Endothelial cell (in vitro differentiated cells): Measurements from ENCODE around the gene ZBED4. TPM values are rescaled to one million over a fixed set of nuclear protein-coding genes. Genes with fewer than 3 reads are reported as not detected.

Source experiments
- DNase-seq: peaks from one replicate; pipeline ENCODE4 v3.0.0; 2021; ENCODE audit warnings: low spot score
- H3K27ac Mint-ChIP-seq: one replicate; pipeline ENCODE4 v1.8.0; 2021; ENCODE audit warnings: mixed read lengths, inconsistent platforms; ENCODE audit not compliant: unreplicated experiment
- H3K27me3 Mint-ChIP-seq: one replicate; pipeline ENCODE4 v1.8.0; 2021; ENCODE audit warnings: mild to moderate bottlenecking, moderate library complexity, mixed read lengths, inconsistent platforms; ENCODE audit not compliant: unreplicated experiment
- H3K36me3 Mint-ChIP-seq: one replicate; pipeline ENCODE4 v1.8.0; 2021; ENCODE audit warnings: mild to moderate bottlenecking, low read depth, mixed read lengths, inconsistent platforms; ENCODE audit not compliant: unreplicated experiment
- H3K4me1 Mint-ChIP-seq: one replicate; pipeline ENCODE4 v1.8.0; 2021; ENCODE audit warnings: mild to moderate bottlenecking, mixed read lengths, inconsistent platforms; ENCODE audit not compliant: unreplicated experiment
- H3K4me3 Mint-ChIP-seq: one replicate; pipeline ENCODE4 v1.8.0; 2021; ENCODE audit warnings: mild to moderate bottlenecking, mixed read lengths, inconsistent platforms; ENCODE audit not compliant: unreplicated experiment
- H3K9me3 Mint-ChIP-seq: one replicate; pipeline ENCODE4 v1.8.0; 2021; ENCODE audit warnings: mixed read lengths, inconsistent platforms; ENCODE audit not compliant: unreplicated experiment
- CTCF ChIP-seq: fragments of 200-600 bp; sonication (generic); IDR thresholded peaks from one replicate; pipeline ENCODE4 v1.5.0; 2021; ENCODE audit warnings: antibody characterized with exemption; ENCODE audit not compliant: unreplicated experiment
- total RNA-seq: library from RNA; stranded (reverse); fragmentation: NEBNext Ultra II Directional; extraction: Animal tissue kit (Norgen Biotek cat#: 25700); gene quantifications from one replicate; pipeline ENCODE4 v1.2.1, GENCODE V29; 2021; ENCODE audit not compliant: unreplicated experiment

Gene ZBED4
- total RNA-seq, 1 donor from 2014 or later = 22.6 TPM

- peaks cover 3% of the 10 kb centered on the region for H3K27me3 Mint-ChIP-seq
- no peak overlapping the region for H3K27ac Mint-ChIP-seq
- TF ChIP-seq CTCF = no peak
- H3K4me3 Mint-ChIP-seq = peak overlapping the region; percentile 59
- H3K9me3 Mint-ChIP-seq = no peaks in the 10 kb centered on the region
- H3K36me3 Mint-ChIP-seq = peaks cover 5% of the 10 kb centered on the region
- H3K4me1 Mint-ChIP-seq = peaks cover 21% of the 10 kb centered on the region
- no peak for DNase-seq
Observed at GRCh38 chr22:49829044-49829853, 24.4 kb upstream of the ZBED4 start.

- H3K27ac Mint-ChIP-seq = no peak overlapping the region
- H3K4me3 Mint-ChIP-seq = no peak overlapping the region
- TF ChIP-seq CTCF = no peak
- H3K9me3 Mint-ChIP-seq = no peaks in the 10 kb centered on the region
- H3K36me3 Mint-ChIP-seq = no peaks in the 10 kb centered on the region
- H3K27me3 Mint-ChIP-seq = peaks cover 5% of the 10 kb centered on the region
- DNase-seq = no peak
- no peaks in the 10 kb centered on the region for H3K4me1 Mint-ChIP-seq
Observed at GRCh38 chr22:49833340-49834007, 20.2 kb upstream of the ZBED4 start.

DNA sequence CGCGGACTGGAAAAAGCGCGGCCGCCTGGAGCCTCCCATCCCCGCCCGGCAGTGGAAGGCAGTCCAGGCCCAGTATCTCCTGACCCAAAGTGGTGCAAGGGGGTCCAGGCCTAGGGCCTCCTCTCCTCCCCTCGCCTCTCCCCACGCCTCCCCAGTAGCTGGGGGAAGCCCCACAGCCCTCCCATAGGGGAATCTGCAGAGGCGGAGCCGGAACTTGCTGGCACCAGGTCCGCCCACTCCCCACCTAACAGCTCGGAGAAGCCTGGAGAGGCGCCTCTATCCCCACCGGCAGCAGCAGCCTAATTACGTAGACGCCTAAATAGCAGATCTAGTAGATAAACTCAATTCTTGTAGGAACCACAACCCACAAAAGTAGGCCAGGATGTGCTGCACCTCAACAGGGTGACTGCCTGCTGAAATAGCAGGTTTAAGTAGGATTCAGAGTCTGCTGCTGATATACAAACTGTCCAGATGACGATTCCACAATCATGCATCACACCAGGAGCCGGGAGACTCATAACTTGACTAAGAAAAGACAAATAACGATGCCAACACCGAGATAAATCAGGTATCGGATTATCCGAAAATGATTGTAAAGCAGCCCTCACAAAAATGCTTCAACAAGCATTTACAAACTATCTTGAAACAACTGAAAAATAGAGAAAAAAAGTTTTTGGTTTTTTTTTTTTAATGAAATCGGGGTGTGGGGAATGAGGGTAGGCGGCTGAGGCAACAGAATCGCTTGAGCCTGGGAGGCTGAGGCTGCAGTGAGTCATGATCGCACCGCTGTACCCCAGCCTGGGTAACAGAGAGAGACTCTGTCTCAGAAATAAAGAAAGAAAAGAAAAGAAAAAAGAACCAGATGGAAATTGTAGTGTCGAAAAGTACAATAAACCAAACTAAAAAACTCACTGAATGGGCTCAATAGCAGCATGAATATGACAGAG, 14.6 kb upstream of the ZBED4 start:
- Mint-ChIP-seq H3K27ac (no peak overlapping the region), H3K9me3 (no peaks in the 10 kb centered on the region), H3K4me1 (no peaks in the 10 kb centered on the region), H3K4me3 (no peak overlapping the region), H3K36me3 (no peaks in the 10 kb centered on the region), H3K27me3 (peaks cover 4% of the 10 kb centered on the region)
- no peak for TF ChIP-seq CTCF
- no peak for DNase-seq

DNA sequence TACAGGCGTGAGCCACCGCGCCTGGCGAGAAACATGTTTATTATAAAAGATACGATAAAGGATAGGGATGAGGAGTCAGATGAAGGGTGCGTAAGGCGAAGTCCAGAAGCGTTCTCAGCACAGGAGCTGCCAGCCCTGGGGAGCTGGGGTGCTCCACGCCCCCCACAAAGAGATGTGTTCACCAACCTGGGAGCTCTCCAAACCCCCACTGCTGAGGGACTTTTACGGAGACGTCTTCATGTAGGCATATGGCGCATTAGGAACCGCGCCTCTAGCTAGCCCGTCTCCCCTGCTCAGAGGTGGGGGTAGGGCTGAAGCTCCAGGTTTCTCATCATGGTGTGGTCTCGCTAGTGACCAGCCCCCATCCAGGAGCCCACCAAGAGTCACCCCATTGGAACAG, 8.4 kb upstream of the ZBED4 start:
- H3K36me3 Mint-ChIP-seq = no peaks in the 10 kb centered on the region
- no peak for DNase-seq

More for the DNA sequence above, 8.4 kb upstream of the ZBED4 start:
- no peaks in the 10 kb centered on the region for H3K4me1 Mint-ChIP-seq
- TF ChIP-seq CTCF = no peak
- H3K27me3 Mint-ChIP-seq = peaks cover 18% of the 10 kb centered on the region
- H3K9me3 Mint-ChIP-seq = no peaks in the 10 kb centered on the region
- H3K27ac Mint-ChIP-seq = no peak overlapping the region
- H3K4me3 Mint-ChIP-seq = no peak overlapping the region
